ES-I3 (cell line): ENCODE results near the gene LRRN4CL.
"Not testable (repeated sequence)": the region's sequence is repeated elsewhere in the genome, so short reads cannot be mapped to it uniquely, and the experiment has no call there.

Experiments
- H3K36me3 ChIP-seq: 2 replicates; pipeline ENCODE4 v1.6.1; 2013; ENCODE audit warnings: mild to moderate bottlenecking, low read length, control low read depth, moderate library complexity; ENCODE audit not compliant: insufficient read depth
- H3K4me1 ChIP-seq: 2 replicates; pipeline ENCODE4 v1.6.1; 2013; ENCODE audit warnings: mild to moderate bottlenecking, control low read depth, low read length; ENCODE audit not compliant: insufficient read depth
- H3K9ac ChIP-seq: 2 replicates; pipeline ENCODE4 v1.6.1; 2013; ENCODE audit warnings: low read depth, mild to moderate bottlenecking, low read length, moderate library complexity
- H3K9me3 ChIP-seq: 2 replicates; pipeline ENCODE4 v1.6.1; 2013; ENCODE audit warnings: mild to moderate bottlenecking, low read length, moderate library complexity; ENCODE audit not compliant: control insufficient read depth, insufficient read depth

The LRRN4CL gene

GRCh38 chr11:62705413-62705812 is 16.1 kb upstream of the LRRN4CL start:
- no peaks in the 10 kb centered on the region for H3K36me3 ChIP-seq

DNA sequence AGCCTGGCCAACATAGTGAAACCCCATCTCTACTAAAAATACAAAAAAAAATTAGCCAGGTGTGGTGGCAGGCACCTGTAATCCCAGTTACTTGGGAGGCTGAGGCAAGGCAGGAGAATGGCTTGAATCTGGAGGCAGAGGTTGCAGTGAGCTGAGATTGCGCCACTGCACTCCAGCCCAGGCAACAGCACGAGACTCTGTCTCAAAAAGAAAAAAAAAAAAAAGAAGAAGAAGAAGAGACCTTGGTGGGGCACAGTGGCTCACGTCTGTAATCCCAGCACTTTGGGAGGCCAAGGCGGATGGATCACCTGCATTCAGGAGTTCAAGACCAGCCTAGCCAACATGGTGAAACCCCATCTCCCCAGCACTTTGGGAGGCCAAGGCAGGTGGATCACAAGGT is 14.6 kb upstream of the LRRN4CL start:
- H3K36me3 ChIP-seq = not testable (repeated sequence)

More at GRCh38 chr11:62705413-62705812, 16.1 kb upstream of the LRRN4CL start:
- H3K9ac ChIP-seq = peak overlapping the region; percentile 74; the same call in 1 of the 2 replicates
- no peaks in the 10 kb centered on the region for H3K4me1 ChIP-seq
- no peaks in the 10 kb centered on the region for H3K9me3 ChIP-seq

GRCh38 chr11:62702246-62702645 is 12.9 kb upstream of the LRRN4CL start:
- H3K4me1 ChIP-seq = no peaks in the 10 kb centered on the region
- H3K9ac ChIP-seq = no peak overlapping the region
- no peaks in the 10 kb centered on the region for H3K9me3 ChIP-seq
- H3K36me3 ChIP-seq = no peaks in the 10 kb centered on the region; the same call in 1 of the 2 replicates

More for the DNA sequence above, 14.6 kb upstream of the LRRN4CL start:
- not testable (repeated sequence) for H3K9me3 ChIP-seq, H3K9ac ChIP-seq, H3K4me1 ChIP-seq

DNA sequence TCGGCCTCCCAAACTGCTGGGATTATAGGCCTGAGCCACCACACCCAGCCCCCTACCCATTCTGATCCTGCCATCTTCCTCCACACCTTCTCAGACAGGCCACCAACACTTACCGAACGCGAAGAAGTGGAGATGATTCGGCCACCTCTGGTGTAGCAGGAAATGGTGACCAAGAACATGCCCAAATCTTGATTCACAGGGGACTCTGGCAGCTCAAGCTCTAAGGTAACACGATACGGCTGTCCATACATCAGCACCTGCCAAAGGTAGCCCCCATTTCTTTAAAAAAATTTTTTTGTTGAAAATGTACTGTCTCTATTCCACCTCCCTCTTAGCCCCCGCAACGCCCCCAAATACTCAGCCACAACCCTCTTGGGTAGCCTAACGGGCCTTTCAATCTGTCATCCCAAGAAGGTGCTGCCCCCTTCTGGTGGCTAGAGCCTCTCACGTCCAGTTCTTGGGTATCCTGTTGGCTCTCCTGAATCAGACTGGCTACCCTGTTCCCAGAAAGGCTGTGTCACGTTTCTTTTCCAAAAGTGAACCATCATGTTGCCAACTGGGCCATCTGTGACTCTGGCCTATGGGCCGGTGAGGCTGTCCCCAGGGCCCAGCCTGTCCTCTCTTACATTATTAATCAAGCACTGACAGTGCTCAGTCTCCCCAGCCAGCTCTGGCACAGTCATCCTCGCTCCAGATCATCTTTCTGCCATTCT is 5.3 kb upstream of the LRRN4CL start:
- H3K36me3 ChIP-seq = peaks cover 8% of the 10 kb centered on the region
- no peak overlapping the region for H3K9ac ChIP-seq
- H3K9me3 ChIP-seq = no peaks in the 10 kb centered on the region
- peaks cover 8% of the 10 kb centered on the region; the same call in 1 of the 2 replicates for H3K4me1 ChIP-seq

DNA sequence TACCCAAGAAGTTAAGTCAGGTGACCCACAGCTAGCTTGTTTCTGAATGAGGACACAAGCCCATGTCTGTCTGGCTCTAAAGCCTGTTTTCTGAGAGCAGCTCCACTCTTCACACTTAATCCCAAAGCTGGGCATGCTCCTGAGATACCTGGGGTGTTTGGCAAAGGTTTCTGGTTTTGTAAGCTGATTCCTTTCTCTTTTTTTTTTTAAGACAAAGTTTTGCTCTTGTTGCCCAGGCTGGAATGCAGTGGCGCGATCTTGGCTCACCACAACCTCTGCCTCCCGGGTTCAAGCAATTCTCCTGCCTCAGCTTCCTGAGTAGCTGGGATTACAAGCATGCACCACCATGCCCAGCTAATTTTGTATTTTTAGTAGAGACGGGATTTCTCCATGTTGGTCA is 4.3 kb upstream of the LRRN4CL start:
- not testable (repeated sequence) for H3K9me3 ChIP-seq, H3K9ac ChIP-seq, H3K36me3 ChIP-seq
- H3K4me1 ChIP-seq = peaks cover 15% of the 10 kb centered on the region

DNA sequence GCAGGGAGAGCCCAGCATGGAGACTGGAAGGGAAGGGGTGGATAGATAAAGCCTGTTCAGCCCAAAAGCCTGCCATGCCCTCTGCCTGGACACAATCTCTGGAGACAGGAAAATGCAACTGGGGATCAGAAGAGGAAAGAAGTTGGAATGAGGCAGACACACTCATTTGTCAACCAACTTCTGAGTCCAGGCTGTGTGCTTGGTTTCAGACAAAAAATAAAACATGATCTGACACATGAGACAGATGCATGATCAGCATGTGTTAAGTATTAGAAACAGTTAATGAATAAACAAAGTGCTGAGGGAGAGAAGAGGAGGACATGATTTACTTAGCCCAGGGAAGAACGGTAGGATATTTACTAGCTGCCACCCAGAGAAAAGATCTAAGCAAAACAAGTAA is 839 bp downstream of the LRRN4CL start:
- H3K4me1 ChIP-seq = peaks cover 18% of the 10 kb centered on the region
- H3K9ac ChIP-seq = no peak overlapping the region
- H3K36me3 ChIP-seq = peaks cover 8% of the 10 kb centered on the region
- H3K9me3 ChIP-seq = no peaks in the 10 kb centered on the region

- Histone ChIP-seq H3K9ac (no peak overlapping the region), H3K4me1 (peaks cover 18% of the 10 kb centered on the region), H3K36me3 (peaks cover 8% of the 10 kb centered on the region), H3K9me3 (no peaks in the 10 kb centered on the region)
Measured at GRCh38 chr11:62687508-62688396, 1.6 kb downstream of the LRRN4CL start.

DNA sequence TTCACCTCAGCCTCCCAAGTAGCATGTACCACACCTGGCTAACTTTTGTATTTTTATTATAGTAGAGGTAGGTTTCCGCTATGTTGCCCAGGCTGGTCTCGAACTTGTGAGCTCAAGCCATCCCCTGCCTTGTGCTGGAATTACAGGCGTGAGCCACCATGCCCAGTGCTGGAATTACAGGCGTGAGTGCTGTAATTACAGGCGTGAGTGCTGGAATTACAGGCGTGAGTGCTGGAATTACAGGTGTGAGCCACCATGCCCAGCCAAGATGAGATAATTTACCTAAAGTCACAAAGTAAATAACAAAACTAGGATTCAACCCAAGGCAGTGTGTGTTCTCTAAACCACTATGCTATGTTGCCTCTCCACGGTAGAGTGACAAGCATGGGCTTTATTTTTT is 6.8 kb downstream of the LRRN4CL start:
- Histone ChIP-seq H3K4me1 (no peaks in the 10 kb centered on the region), H3K36me3 (no peaks in the 10 kb centered on the region), H3K9me3 (no peaks in the 10 kb centered on the region), H3K9ac (no peak overlapping the region)

GRCh38 chr11:62680825-62681240 is 8.5 kb downstream of the LRRN4CL start:
- Histone ChIP-seq H3K4me1 (no peaks in the 10 kb centered on the region), H3K36me3 (no peaks in the 10 kb centered on the region), H3K9me3 (no peaks in the 10 kb centered on the region), H3K9ac (no peak overlapping the region)

DNA sequence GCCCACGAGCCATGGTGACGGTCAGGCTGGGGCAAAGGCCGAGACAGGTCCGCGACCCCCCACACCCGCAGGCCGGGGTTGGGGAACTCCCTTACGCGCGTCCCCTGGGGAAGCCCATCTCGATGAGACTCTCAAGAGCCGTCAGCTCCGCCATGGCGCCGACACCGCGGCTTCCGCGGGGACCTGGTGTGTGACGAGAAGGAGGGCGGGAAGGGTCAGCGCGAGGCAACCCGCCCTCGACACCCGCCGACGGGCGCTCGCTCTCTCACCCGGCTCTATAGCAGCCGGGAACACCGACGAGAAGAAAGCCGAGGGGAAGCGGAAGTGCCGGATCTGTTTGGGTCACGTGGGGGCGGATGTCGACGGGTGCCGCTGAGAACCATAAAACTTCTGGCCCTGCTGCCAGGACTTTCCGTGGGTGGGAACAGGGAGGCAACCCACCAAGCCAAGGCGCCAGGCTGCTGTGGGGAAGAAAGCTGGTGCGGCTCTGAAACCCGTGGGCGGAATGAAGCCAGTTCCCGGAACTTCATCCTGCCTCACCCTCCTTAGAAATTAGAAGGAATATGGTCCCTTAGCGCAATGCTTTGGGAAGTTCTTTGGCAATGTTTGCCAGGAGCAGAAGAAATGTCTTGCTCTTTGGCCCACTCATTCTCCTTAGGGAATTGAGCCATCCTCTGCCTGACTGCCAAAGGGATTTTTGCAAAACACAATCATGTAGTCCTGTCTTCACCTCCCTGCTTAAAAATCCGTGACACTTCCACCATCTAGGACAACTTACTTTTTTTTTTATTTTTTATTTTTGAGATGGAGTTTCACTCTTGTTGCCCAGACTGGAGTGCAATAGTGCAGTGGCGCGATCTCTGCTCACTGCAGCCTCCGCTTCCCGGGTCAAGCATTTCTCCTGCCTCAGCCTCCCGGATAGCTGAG is 10.3 kb downstream of the LRRN4CL start, which contains the start of gene UBXN1:
Gene UBXN1, minus strand, starts transcription at position 304 of the 927 bp plus-strand sequence. Its CDS starts 150 bp downstream, at position 154.
- H3K9ac ChIP-seq = peak within 1 kb of the TSS; percentile 67
- no peaks in the 10 kb centered on the region for H3K36me3 ChIP-seq
- no peaks in the 10 kb centered on the region for H3K9me3 ChIP-seq
- H3K4me1 ChIP-seq = no peaks in the 10 kb centered on the region

GRCh38 chr11:62678433-62678769 is 10.9 kb downstream of the LRRN4CL start:
- H3K4me1 ChIP-seq = no peaks in the 10 kb centered on the region
- no peaks in the 10 kb centered on the region for H3K9me3 ChIP-seq
- peak overlapping the region; percentile 67 for H3K9ac ChIP-seq
- H3K36me3 ChIP-seq = no peaks in the 10 kb centered on the region

GRCh38 chr11:62677714-62678113 is 11.6 kb downstream of the LRRN4CL start:
- Histone ChIP-seq H3K9me3 (no peaks in the 10 kb centered on the region), H3K4me1 (no peaks in the 10 kb centered on the region), H3K36me3 (0 out of 2 replicates have a peak, but pooled peaks cover 4% of the 10 kb centered on the region), H3K9ac (peak overlapping the region; percentile 67; the same call in 1 of the 2 replicates)

DNA sequence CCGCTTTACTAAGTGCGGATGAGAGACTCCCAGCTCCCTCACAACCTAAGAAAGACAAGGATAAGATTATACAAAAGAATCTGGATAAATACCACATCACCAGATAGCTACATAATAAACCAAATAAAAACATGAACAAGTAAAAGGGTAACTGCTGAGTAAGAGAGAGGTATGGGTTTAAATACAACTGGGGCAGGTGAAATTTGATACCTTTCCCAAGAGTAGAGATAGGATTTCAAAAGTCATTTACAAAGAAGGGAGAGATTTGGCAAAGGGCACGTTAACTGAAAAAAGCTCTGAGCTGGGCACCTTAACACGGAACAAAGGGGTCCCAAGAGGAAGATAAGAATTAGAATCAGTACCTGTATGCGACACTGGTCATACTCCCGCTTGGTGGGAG is 12.2 kb downstream of the LRRN4CL start:
- Histone ChIP-seq H3K9ac (no peak overlapping the region), H3K9me3 (no peaks in the 10 kb centered on the region), H3K36me3 (0 out of 2 replicates have a peak, but pooled peaks cover 4% of the 10 kb centered on the region), H3K4me1 (no peaks in the 10 kb centered on the region)

- no peak overlapping the region for H3K9ac ChIP-seq
- 0 out of 2 replicates have a peak, but pooled peaks cover 4% of the 10 kb centered on the region for H3K36me3 ChIP-seq
- no peaks in the 10 kb centered on the region for H3K4me1 ChIP-seq
- H3K9me3 ChIP-seq = no peaks in the 10 kb centered on the region
Measured at GRCh38 chr11:62676698-62677097, 12.6 kb downstream of the LRRN4CL start.
